Adrenal gland (tissue), 12 donors: Measurements from ENCODE around the gene SLC35F1. TPM values are rescaled to one million over a fixed set of nuclear protein-coding genes. Genes with fewer than 3 reads are reported as not detected.

Source experiments
- DNase-seq, 7 donors: peaks; one replicate each; pipeline ENCODE4 v3.0.0-alpha.2; 2019 to 2020
- H3K27ac ChIP-seq, 5 donors: fragments of 200-600 bp; sonication (generic) in 4 of 5; 1 replicate in 3 of 5; 2 replicates in 2 of 5; pipeline versions ENCODE4 v1.5.1 to v1.8.0; 2016 to 2020; ENCODE audit warnings: mild to moderate bottlenecking in 1 of 5
- H3K27me3 ChIP-seq: fragments of 200-600 bp; 2 replicates; pipeline ENCODE4 v1.8.0; 2021
- H3K36me3 ChIP-seq, 2 donors: fragments of 200-600 bp; replicated peaks in 1 of 2; 1 replicate in 1 of 2; 2 replicates in 1 of 2; pipeline versions ENCODE4 v1.5.1 to v1.8.0; 2018 to 2022
- H3K4me1 ChIP-seq, 2 donors: fragments of 200-600 bp; replicated peaks in 1 of 2; 1 replicate in 1 of 2; 2 replicates in 1 of 2; pipeline versions ENCODE4 v1.5.1 to v1.8.0; 2018 to 2021
- H3K4me3 ChIP-seq, 4 donors: fragments of 200-600 bp; sonication (generic) in 3 of 4; one replicate each; pipeline ENCODE4 v1.5.1; 2016 to 2018
- H3K9me3 ChIP-seq, 3 donors: fragments of 200-600 bp; sonication (generic) in 1 of 3; replicated peaks in 1 of 3; 1 replicate in 2 of 3; 2 replicates in 1 of 3; pipeline versions ENCODE4 v1.5.1 to v1.8.0; 2016 to 2021
- CTCF ChIP-seq, 6 experiments: fragments of 450-650 bp in 4 of 6; fragments of 200-600 bp in 2 of 6; sonication (generic) in 1 of 6; IDR thresholded peaks; 1 replicate in 5 of 6; 2 replicates in 1 of 6; pipeline versions ENCODE4 v1.5.1 to v1.8.0; 2016 to 2021; ENCODE audit warnings: antibody characterized with exemption in 6 of 6, mild to moderate bottlenecking in 2 of 6, moderate library complexity in 1 of 6
- POLR2A ChIP-seq, 2 donors: fragments of 450-650 bp; IDR thresholded peaks; one replicate each; pipeline ENCODE4 v1.6.1; 2017; ENCODE audit warnings: antibody characterized with exemption in 2 of 2, mild to moderate bottlenecking in 2 of 2, moderate library complexity in 1 of 2
- WGBS, 4 donors: extraction: QIAGEN DNeasy Blood & Tissue Kit in 2 of 4; methylation state at CpG; one replicate each; pipeline versions ENCODE4 v1.1.5 to v1.1.7; 2013 to 2017; 5-methylcytosine and 5-hydroxymethylcytosine counted together
- intact Hi-C, 2 donors: fragments of 100-400 bp; cut with DNase I; formaldehyde crosslinking; loops; one replicate each; pipeline versions ENCODE4 v1.14.1 to v1.15.0; 2022 to 2023
- polyA plus RNA-seq, 3 donors: library from polyadenylated mRNA; stranded (reverse); fragments of 200-250 nt in 2 of 3; fragments of 350-450 nt in 1 of 3; fragmentation: Illumina TruSeq in 1 of 3; extraction: RNeasy Lipid Tissue Mini Kit (QIAGEN cat#74804) in 1 of 3; gene quantifications; one replicate each; pipeline ENCODE4 v1.2.3, GENCODE V29; 2013 to 2014
- total RNA-seq, 9 donors: library from RNA; depleted of rRNA in 4 of 9; stranded (reverse); fragments of >200 nt in 4 of 9; fragments of 120-200 nt in 1 of 9; fragmentation: NEBNext Ultra II Directional in 1 of 9; extraction: Animal tissue kit (Norgen Biotek cat#: 25700) in 1 of 9; gene quantifications; one replicate each; pipeline versions ENCODE4 v1.1.0 to v1.2.4, GENCODE V29; 2013 to 2023
- donor health status: healthy with polysubstance abuse.
- donor health status: Bipolar disorder and iron deficiency.
- donor health status: DM: yes; HTN: yes; CAD: no.
- donor health status: DM: no; HTN: no; CAD: no.
- donor health status: DM: no; HTN: no; CAD: no.
- donor health status: DM: yes; HTN: yes; CAD: no.

Gene SLC35F1
- total and polyA plus RNA-seq, 12 donors, result 0.32 to 4.0 (median 1.7) TPM

GRCh38 chr6:117911150-117911549 is 4.1 kb downstream of the SLC35F1 start:
- Histone ChIP-seq H3K9me3 (no peaks in the 10 kb centered on the region), H3K27ac (no peak overlapping the region), H3K36me3 (no peaks in the 10 kb centered on the region), H3K27me3 (peaks cover 9% of the 10 kb centered on the region), H3K4me3 (no peak overlapping the region), H3K4me1 (peaks cover 11 to 14% of the 10 kb centered on the region in 2 donors)
- TF ChIP-seq CTCF (IDR thresholded peaks at IDR 0.05), result no peak
- no peak for TF ChIP-seq POLR2A (IDR thresholded peaks at IDR 0.05)
- no peak for DNase-seq
- intact Hi-C loops, result no loop called here
- 80 to 85% (median 82%) methylated on average over 1 of the region's 1 CpG for WGBS, 4 donors

GRCh38 chr6:117911660-117912059 is 4.6 kb downstream of the SLC35F1 start:
- Histone ChIP-seq H3K27me3 (peaks cover 9% of the 10 kb centered on the region), H3K9me3 (no peaks in the 10 kb centered on the region), H3K4me3 (no peak overlapping the region), H3K27ac (no peak overlapping the region), H3K4me1 (peaks cover 11% of the 10 kb centered on the region in 2 donors), H3K36me3 (no peaks in the 10 kb centered on the region)
- intact Hi-C loops, result no loop called here
- 70 to 88% (median 80%) methylated on average over 1 of the region's 1 CpG for WGBS, 4 donors
- no peak for TF ChIP-seq POLR2A (IDR thresholded peaks at IDR 0.05)
- TF ChIP-seq CTCF (IDR thresholded peaks at IDR 0.05), result no peak
- no peak for DNase-seq

GRCh38 chr6:117915846-117916245 is 8.8 kb downstream of the SLC35F1 start:
- no peak overlapping the region for H3K27ac ChIP-seq
- no peaks in the 10 kb centered on the region for H3K27me3 ChIP-seq
- H3K36me3 ChIP-seq, result no peaks in the 10 kb centered on the region
- TF ChIP-seq CTCF (IDR thresholded peaks at IDR 0.05) (no peak), POLR2A (IDR thresholded peaks at IDR 0.05) (no peak)
- 72 to 87% (median 84%) methylated on average over 4 of the region's 4 CpGs for WGBS, 4 donors
- DNase-seq, result no peak
- peaks cover 0 to 8% of the 10 kb centered on the region in 2 donors for H3K4me1 ChIP-seq
- H3K9me3 ChIP-seq, result no peaks in the 10 kb centered on the region
- intact Hi-C loops, result no loop called here
- no peak overlapping the region for H3K4me3 ChIP-seq

GRCh38 chr6:117916483-117916882 is 9.4 kb downstream of the SLC35F1 start:
- Histone ChIP-seq H3K4me1 (peaks cover 0 to 8% of the 10 kb centered on the region in 2 donors), H3K27ac (no peak overlapping the region), H3K36me3 (no peaks in the 10 kb centered on the region), H3K27me3 (no peaks in the 10 kb centered on the region), H3K9me3 (no peaks in the 10 kb centered on the region), H3K4me3 (no peak overlapping the region)
- DNase-seq, result no peak
- whole genome bisulfite sequencing, 4 donors, result 82 to 97% (median 89%) methylated on average over 1 of the region's 1 CpG
- intact Hi-C loops, result no loop called here
- TF ChIP-seq CTCF (IDR thresholded peaks at IDR 0.05) (no peak), POLR2A (IDR thresholded peaks at IDR 0.05) (no peak)
